Type B pancreatic cell (in vitro differentiated cells): Measurements from ENCODE around the gene ME2. TPM values are rescaled to one million over a fixed set of nuclear protein-coding genes. Genes with fewer than 3 reads are reported as not detected.
"Not testable (repeated sequence)": the region's sequence is repeated elsewhere in the genome, so short reads cannot be mapped to it uniquely, and the experiment has no call there.

ENCODE experiments used
- DNase-seq: peaks from one replicate; pipeline ENCODE4 v3.0.0; 2021; ENCODE audit warnings: mixed read lengths; ENCODE audit not compliant: unreplicated experiment; ENCODE audit errors: extremely low spot score
- H3K27ac Mint-ChIP-seq: 2 replicates; pipeline ENCODE4 v1.8.0; 2021; ENCODE audit warnings: mild to moderate bottlenecking, mixed read lengths
- H3K27me3 Mint-ChIP-seq: 2 replicates; pipeline ENCODE4 v1.8.0; 2021; ENCODE audit warnings: mixed read lengths
- H3K36me3 Mint-ChIP-seq: 2 replicates; pipeline ENCODE4 v1.8.0; 2021; ENCODE audit warnings: mixed read lengths
- H3K4me1 Mint-ChIP-seq: one replicate; pipeline ENCODE4 v1.8.0; 2021; ENCODE audit warnings: mixed read lengths; ENCODE audit not compliant: unreplicated experiment
- H3K4me3 Mint-ChIP-seq: 2 replicates; pipeline ENCODE4 v1.8.0; 2021; ENCODE audit warnings: mild to moderate bottlenecking, mixed read lengths
- H3K9me3 Mint-ChIP-seq: 2 replicates; pipeline ENCODE4 v1.8.0; 2021; ENCODE audit warnings: mixed read lengths
- total RNA-seq: library from RNA; stranded (reverse); gene quantifications from 2 replicates; pipeline ENCODE4 v1.2.1, GENCODE V29; 2021; ENCODE audit warnings: low replicate concordance
- TF ChIP-seq, protein P1 (sequence below): fragments of 200-600 bp; sonication (generic); conservative IDR thresholded peaks from 2 replicates; pipeline ENCODE4 v1.5.0; 2021; ENCODE audit warnings: antibody characterized with exemption, mild to moderate bottlenecking

The ME2 gene
- total RNA-seq, 1 donor from 2014 or later: 49.6 TPM

DNA sequence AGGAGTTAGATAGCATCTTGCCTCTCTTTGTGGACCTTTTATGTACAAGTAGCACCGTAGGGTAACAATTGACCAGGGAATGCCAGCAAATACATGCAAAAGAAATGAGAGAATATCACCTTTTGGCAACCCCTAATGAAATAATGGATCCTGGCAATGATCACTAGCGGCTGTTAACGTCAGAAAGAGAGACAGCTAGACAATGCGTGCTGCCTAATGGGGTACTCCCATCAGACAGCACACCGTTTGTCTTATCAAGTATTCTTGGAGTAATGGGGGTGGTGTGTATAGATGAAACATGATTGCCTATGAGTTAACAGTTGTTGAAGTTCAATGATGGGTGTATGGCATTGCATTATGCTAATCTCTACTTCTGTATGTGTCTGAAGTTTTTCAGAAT lies 90.5 kb downstream of the ME2 start:
- Mint-ChIP-seq H3K4me1 (peaks cover 16% of the 10 kb centered on the region), H3K36me3 (peaks cover 4% of the 10 kb centered on the region), H3K27ac (peak overlapping the region; percentile 67), H3K27me3 (no peaks in the 10 kb centered on the region), H3K4me3 (peak overlapping the region; percentile 88), H3K9me3 (no peaks in the 10 kb centered on the region)
- TF ChIP-seq, protein P1, sequence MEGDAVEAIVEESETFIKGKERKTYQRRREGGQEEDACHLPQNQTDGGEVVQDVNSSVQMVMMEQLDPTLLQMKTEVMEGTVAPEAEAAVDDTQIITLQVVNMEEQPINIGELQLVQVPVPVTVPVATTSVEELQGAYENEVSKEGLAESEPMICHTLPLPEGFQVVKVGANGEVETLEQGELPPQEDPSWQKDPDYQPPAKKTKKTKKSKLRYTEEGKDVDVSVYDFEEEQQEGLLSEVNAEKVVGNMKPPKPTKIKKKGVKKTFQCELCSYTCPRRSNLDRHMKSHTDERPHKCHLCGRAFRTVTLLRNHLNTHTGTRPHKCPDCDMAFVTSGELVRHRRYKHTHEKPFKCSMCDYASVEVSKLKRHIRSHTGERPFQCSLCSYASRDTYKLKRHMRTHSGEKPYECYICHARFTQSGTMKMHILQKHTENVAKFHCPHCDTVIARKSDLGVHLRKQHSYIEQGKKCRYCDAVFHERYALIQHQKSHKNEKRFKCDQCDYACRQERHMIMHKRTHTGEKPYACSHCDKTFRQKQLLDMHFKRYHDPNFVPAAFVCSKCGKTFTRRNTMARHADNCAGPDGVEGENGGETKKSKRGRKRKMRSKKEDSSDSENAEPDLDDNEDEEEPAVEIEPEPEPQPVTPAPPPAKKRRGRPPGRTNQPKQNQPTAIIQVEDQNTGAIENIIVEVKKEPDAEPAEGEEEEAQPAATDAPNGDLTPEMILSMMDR: no peak
- DNase-seq: no peak

DNA sequence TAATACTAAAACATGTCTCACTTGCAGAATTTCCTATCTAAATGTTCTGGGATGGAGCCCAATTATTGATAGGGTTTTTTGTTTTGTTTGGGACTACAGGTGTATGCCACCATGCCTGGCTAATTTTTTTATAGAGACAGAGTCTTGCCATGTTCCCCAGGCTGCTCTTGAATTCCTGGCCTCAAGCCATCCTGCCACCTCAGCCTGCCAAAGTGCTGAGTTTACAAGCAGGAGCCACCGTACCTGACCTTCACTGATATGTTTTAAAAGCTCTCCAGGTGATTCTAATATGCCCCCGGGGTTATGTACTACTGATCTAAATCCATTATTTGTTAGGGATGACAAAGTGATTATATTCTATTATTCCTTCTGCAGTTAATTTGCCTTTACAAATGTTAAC lies 91.1 kb downstream of the ME2 start:
- H3K27me3 Mint-ChIP-seq: no peaks in the 10 kb centered on the region
- DNase-seq: no peak
- TF ChIP-seq, protein P1: no peak
- H3K4me1 Mint-ChIP-seq: peaks cover 16% of the 10 kb centered on the region
- H3K4me3 Mint-ChIP-seq: peak overlapping the region; percentile 48
- H3K9me3 Mint-ChIP-seq: no peaks in the 10 kb centered on the region
- peaks cover 10% of the 10 kb centered on the region for H3K36me3 Mint-ChIP-seq
- H3K27ac Mint-ChIP-seq: no peak overlapping the region

DNA sequence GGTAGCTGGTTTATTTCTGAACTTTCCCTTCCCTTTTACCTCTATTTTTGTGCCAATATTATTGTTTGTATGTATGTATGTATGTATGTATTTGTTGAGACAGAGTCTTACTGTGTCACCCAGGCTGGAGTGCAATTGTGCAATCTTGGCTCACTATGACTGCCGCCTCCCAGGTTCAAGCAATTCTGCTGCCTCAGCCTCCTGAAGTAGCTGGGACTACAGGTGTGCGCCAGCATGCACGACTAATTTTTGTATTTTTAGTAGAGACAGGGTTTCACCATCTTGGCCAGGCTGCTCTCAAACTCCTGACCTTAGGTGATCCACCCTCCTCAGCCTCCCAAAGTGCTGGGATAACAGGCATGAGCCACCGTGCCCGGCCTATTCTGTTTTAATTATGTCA lies 93.5 kb downstream of the ME2 start:
- not testable (repeated sequence) for H3K4me3 Mint-ChIP-seq, DNase-seq, H3K9me3 Mint-ChIP-seq, H3K27me3 Mint-ChIP-seq, H3K27ac Mint-ChIP-seq
- H3K4me1 Mint-ChIP-seq: peaks cover 16% of the 10 kb centered on the region
- peaks cover 31% of the 10 kb centered on the region for H3K36me3 Mint-ChIP-seq

DNA sequence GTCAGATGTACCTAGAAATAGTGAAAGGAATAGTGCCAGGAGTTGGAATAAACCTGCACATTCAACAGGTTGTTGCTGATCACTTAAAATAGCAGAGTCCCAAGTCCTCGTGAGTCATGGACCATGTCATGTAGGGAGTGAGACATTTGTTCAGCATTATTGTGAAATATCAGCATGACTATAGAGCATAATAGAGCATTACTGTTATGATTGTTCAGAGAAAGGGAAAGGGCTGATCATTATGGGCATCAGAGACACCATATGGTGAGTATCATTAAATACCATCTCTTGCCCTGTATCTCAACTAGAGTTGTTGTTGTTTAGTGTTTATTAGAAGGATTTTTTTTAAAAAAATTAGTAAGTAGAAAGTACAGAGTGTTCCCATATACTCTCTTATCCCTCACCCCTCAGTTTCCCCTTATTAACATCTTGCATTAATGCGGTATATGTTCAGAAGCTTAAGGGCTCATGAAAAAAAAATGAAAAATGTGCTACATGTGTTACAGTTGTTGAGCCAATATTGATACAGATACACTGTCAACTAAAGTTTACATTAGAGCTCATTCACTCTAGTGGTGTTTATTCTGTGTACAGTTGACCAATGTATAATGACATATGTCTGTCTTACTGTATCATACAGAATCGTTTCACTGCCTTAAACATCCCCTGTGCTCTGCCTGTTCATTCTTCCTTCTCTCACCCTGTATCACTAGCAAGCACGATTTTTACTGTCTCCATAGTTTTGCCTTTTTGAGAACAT lies 94.6 kb downstream of the ME2 start:
- Mint-ChIP-seq H3K27ac (no peak overlapping the region), H3K9me3 (peaks cover 8% of the 10 kb centered on the region), H3K36me3 (peaks cover 43% of the 10 kb centered on the region), H3K4me1 (peaks cover 16% of the 10 kb centered on the region), H3K27me3 (no peaks in the 10 kb centered on the region), H3K4me3 (no peak overlapping the region)
- no peak for DNase-seq
- TF ChIP-seq, protein P1: no peak

DNA sequence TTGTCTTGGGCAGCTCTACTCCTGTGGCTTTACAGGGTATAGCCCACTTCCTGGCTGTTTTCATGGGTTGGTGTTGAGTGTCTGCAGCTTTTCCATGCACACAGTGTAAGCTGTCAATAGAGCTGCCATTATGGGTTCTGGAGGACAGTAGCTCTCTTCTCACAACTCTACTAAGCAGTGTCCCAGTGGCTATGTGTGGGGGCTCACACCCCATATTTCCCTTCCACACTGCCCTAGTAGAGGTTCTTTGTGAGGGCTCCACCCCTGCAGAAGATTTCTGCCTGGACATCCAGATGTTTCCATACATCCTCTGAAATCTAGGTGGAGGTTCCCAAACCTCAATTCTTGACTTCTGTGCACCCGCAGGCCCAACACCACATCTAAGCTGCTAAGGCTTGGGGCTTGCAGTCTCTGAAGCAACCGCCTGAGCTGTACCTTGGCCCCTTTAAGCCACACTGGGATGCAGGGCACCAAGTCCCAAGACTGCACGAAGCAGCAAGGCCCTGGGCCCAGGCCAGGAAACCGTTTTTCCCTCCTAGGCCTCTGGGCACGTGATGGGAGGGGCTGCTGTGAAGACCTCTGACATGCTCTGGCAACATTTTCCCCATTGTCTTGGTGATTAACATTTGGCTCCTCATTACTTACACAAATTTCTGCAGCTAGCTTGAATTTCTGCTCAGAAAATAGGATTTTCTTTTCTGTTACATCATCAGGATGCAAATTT lies 98.3 kb downstream of the ME2 start:
- no peak for DNase-seq
- H3K9me3 Mint-ChIP-seq: peaks cover 8% of the 10 kb centered on the region
- no peak overlapping the region for H3K27ac Mint-ChIP-seq
- H3K4me1 Mint-ChIP-seq: no peaks in the 10 kb centered on the region
- H3K36me3 Mint-ChIP-seq: peaks cover 57% of the 10 kb centered on the region
- H3K4me3 Mint-ChIP-seq: no peak overlapping the region
- TF ChIP-seq, protein P1: no peak
- no peaks in the 10 kb centered on the region for H3K27me3 Mint-ChIP-seq

DNA sequence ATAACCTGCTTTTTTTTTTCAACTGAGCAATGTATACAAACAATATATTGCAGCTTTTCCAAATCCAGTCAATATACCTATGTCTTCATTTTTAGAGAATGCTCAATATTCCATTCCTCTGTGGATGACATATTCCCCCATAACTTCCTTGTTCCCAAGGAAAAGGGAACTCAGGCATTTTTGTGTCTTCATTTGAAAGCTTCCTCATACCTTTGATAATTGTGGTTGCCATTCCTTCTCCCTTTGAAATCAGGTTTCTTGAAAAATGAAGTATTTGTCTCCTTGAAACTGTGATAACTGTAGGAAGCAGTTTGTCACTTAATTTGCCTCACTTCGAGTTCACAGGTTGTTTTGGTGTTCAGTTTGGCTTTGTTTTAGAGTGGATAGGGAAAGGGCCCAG lies 102.5 kb downstream of the ME2 start:
- Mint-ChIP-seq H3K36me3 (peaks cover 49% of the 10 kb centered on the region), H3K27me3 (no peaks in the 10 kb centered on the region), H3K4me3 (no peak overlapping the region), H3K9me3 (no peaks in the 10 kb centered on the region), H3K27ac (peak overlapping the region; percentile 57), H3K4me1 (peaks cover 7% of the 10 kb centered on the region)
- TF ChIP-seq, protein P1: no peak
- DNase-seq: no peak
